LNCaP clone FGC (cell line): ENCODE results near the gene IGSF11.

ENCODE experiments used
- DNase-seq: peaks from one replicate; pipeline ENCODE4 v3.0.0-alpha.2; 2011; ENCODE audit warnings: low read depth
- H3K4me3 ChIP-seq: 2 replicates; pipeline ENCODE4 v1.5.1; 2011; ENCODE audit warnings: mild to moderate bottlenecking, low read depth, low read length, control low read depth
- CTCF ChIP-seq: IDR thresholded peaks from 2 replicates; pipeline ENCODE4 v1.5.1; 2012; ENCODE audit warnings: mild to moderate bottlenecking; ENCODE audit not compliant: control insufficient read depth, insufficient read depth; ENCODE audit errors: extremely low read depth

The IGSF11 gene

GRCh38 chr3:118927449-118927848 lies 107.2 kb downstream of the IGSF11 start:
- DNase-seq, result no peak
- no peak for TF ChIP-seq CTCF
- H3K4me3 ChIP-seq, result no peak overlapping the region

- no peak overlapping the region for H3K4me3 ChIP-seq
- no peak for TF ChIP-seq CTCF
- DNase-seq, result no peak
Observed at GRCh38 chr3:118912188-118912587, 122.5 kb downstream of the IGSF11 start.

GRCh38 chr3:118910332-118910731 lies 124.3 kb downstream of the IGSF11 start:
- H3K4me3 ChIP-seq, result no peak overlapping the region
- no peak for DNase-seq
- TF ChIP-seq CTCF, result no peak

- H3K4me3 ChIP-seq, result no peak overlapping the region
- no peak for DNase-seq
- no peak for TF ChIP-seq CTCF
Observed at GRCh38 chr3:118909763-118910162, 124.9 kb downstream of the IGSF11 start.

- no peak for TF ChIP-seq CTCF
- H3K4me3 ChIP-seq, result no peak overlapping the region
- DNase-seq, result no peak
Observed at GRCh38 chr3:118907909-118908308, 126.7 kb downstream of the IGSF11 start.

- no peak for DNase-seq
- no peak for TF ChIP-seq CTCF
- H3K4me3 ChIP-seq, result no peak overlapping the region
Observed at GRCh38 chr3:118900737-118901525, 133.7 kb downstream of the IGSF11 start.

GRCh38 chr3:118890206-118890605 lies 144.4 kb downstream of the IGSF11 start:
- H3K4me3 ChIP-seq, result no peak overlapping the region
- TF ChIP-seq CTCF, result no peak
- no peak for DNase-seq
